ENCODE data around the gene NHSL2. TPM values are rescaled to one million over a fixed set of nuclear protein-coding genes. Genes with fewer than 3 reads are reported as not detected.

The NHSL2 gene
- total RNA-seq, 2 experiments from 2014 or later = 7.9 to 8.7 TPM

GRCh38 chrX:72069350-72070160 lies 158.9 kb downstream of the NHSL2 start:
- no peak for DNase-seq
- H3K4me3 Mint-ChIP-seq = no peak overlapping the region
- no peaks in the 10 kb centered on the region for H3K9me3 Mint-ChIP-seq
- H3K27ac Mint-ChIP-seq = no peak overlapping the region
- ChIA-PET CTCF (no interaction called here), POLR2A (interaction anchor here (1.2 kb wide), 1 partner anchor 36 kb away, joined by 3 read pairs; no protein-coding TSS in a partner anchor)
- peaks cover 17% of the 10 kb centered on the region for H3K4me1 Mint-ChIP-seq
- no peaks in the 10 kb centered on the region for H3K36me3 Mint-ChIP-seq (ENCODE audit: low read depth)
- peaks cover 50% of the 10 kb centered on the region for H3K27me3 Mint-ChIP-seq

GRCh38 chrX:72071213-72071612 lies 160.6 kb downstream of the NHSL2 start:
- no peak for DNase-seq
- no peak overlapping the region for H3K27ac Mint-ChIP-seq
- CTCF ChIA-PET = no interaction called here
- H3K27me3 Mint-ChIP-seq = peaks cover 42% of the 10 kb centered on the region
- no peaks in the 10 kb centered on the region for H3K36me3 Mint-ChIP-seq (ENCODE audit: low read depth)
- H3K9me3 Mint-ChIP-seq = no peaks in the 10 kb centered on the region
- H3K4me3 Mint-ChIP-seq = no peak overlapping the region
- peaks cover 5% of the 10 kb centered on the region for H3K4me1 Mint-ChIP-seq
- POLR2A ChIA-PET = interaction anchor here (1.3 kb wide), 1 partner anchor 10 kb away, joined by 3 read pairs; no protein-coding TSS in a partner anchor

- Mint-ChIP-seq H3K36me3 (ENCODE audit: low read depth) (no peaks in the 10 kb centered on the region), H3K4me1 (peaks cover 17% of the 10 kb centered on the region), H3K4me3 (no peak overlapping the region), H3K27me3 (peaks cover 24% of the 10 kb centered on the region), H3K27ac (no peak overlapping the region), H3K9me3 (no peaks in the 10 kb centered on the region)
- POLR2A ChIA-PET = no interaction called here
- CTCF ChIA-PET = no interaction called here
- no peak for DNase-seq
Measured at GRCh38 chrX:72073633-72074032, 163.0 kb downstream of the NHSL2 start.

- no peaks in the 10 kb centered on the region for H3K36me3 Mint-ChIP-seq (ENCODE audit: low read depth)
- POLR2A ChIA-PET = no interaction called here
- no peak overlapping the region for H3K4me3 Mint-ChIP-seq
- H3K4me1 Mint-ChIP-seq = peaks cover 19% of the 10 kb centered on the region
- peaks cover 3% of the 10 kb centered on the region for H3K27me3 Mint-ChIP-seq
- no peak for DNase-seq
- H3K9me3 Mint-ChIP-seq = no peaks in the 10 kb centered on the region
- CTCF ChIA-PET = no interaction called here
- no peak overlapping the region for H3K27ac Mint-ChIP-seq
Measured at GRCh38 chrX:72078411-72078810, 167.8 kb downstream of the NHSL2 start.

- ChIA-PET CTCF (no interaction called here), POLR2A (no interaction called here)
- Mint-ChIP-seq H3K9me3 (no peaks in the 10 kb centered on the region), H3K4me3 (no peak overlapping the region), H3K4me1 (peaks cover 19% of the 10 kb centered on the region), H3K27ac (no peak overlapping the region), H3K36me3 (ENCODE audit: low read depth) (no peaks in the 10 kb centered on the region), H3K27me3 (peaks cover 2% of the 10 kb centered on the region)
- no peak for DNase-seq
Measured at GRCh38 chrX:72079607-72080006, 169.0 kb downstream of the NHSL2 start.

- Mint-ChIP-seq H3K27ac (no peak overlapping the region), H3K4me3 (no peak overlapping the region), H3K4me1 (peaks cover 19% of the 10 kb centered on the region), H3K27me3 (peaks cover 2% of the 10 kb centered on the region), H3K9me3 (no peaks in the 10 kb centered on the region), H3K36me3 (ENCODE audit: low read depth) (no peaks in the 10 kb centered on the region)
- ChIA-PET POLR2A (no interaction called here), CTCF (no interaction called here)
- DNase-seq = no peak
Measured at GRCh38 chrX:72080150-72080549, 169.5 kb downstream of the NHSL2 start.

GRCh38 chrX:72080800-72081199 lies 170.2 kb downstream of the NHSL2 start:
- Mint-ChIP-seq H3K4me3 (no peak overlapping the region), H3K9me3 (no peaks in the 10 kb centered on the region), H3K27me3 (no peaks in the 10 kb centered on the region), H3K27ac (no peak overlapping the region), H3K4me1 (peaks cover 19% of the 10 kb centered on the region), H3K36me3 (ENCODE audit: low read depth) (no peaks in the 10 kb centered on the region)
- POLR2A ChIA-PET = no interaction called here
- DNase-seq = no peak
- CTCF ChIA-PET = no interaction called here

GRCh38 chrX:72081605-72082320 lies 171.1 kb downstream of the NHSL2 start:
- Mint-ChIP-seq H3K27ac (no peak overlapping the region), H3K4me1 (peaks cover 19% of the 10 kb centered on the region), H3K9me3 (no peaks in the 10 kb centered on the region), H3K36me3 (ENCODE audit: low read depth) (no peaks in the 10 kb centered on the region), H3K4me3 (no peak overlapping the region), H3K27me3 (no peaks in the 10 kb centered on the region)
- DNase-seq = no peak
- ChIA-PET CTCF (no interaction called here), POLR2A (no interaction called here)

- Mint-ChIP-seq H3K4me1 (peaks cover 10% of the 10 kb centered on the region), H3K27me3 (peaks cover 5% of the 10 kb centered on the region), H3K27ac (no peak overlapping the region), H3K4me3 (no peak overlapping the region), H3K9me3 (no peaks in the 10 kb centered on the region), H3K36me3 (ENCODE audit: low read depth) (no peaks in the 10 kb centered on the region)
- POLR2A ChIA-PET = no interaction called here
- no peak for DNase-seq
- CTCF ChIA-PET = no interaction called here
Measured at GRCh38 chrX:72083291-72083690, 172.6 kb downstream of the NHSL2 start.

- no peaks in the 10 kb centered on the region for H3K36me3 Mint-ChIP-seq (ENCODE audit: low read depth)
- H3K9me3 Mint-ChIP-seq = no peaks in the 10 kb centered on the region
- CTCF ChIA-PET = no interaction called here
- H3K27ac Mint-ChIP-seq = no peak overlapping the region
- DNase-seq = no peak
- H3K4me1 Mint-ChIP-seq = peaks cover 3% of the 10 kb centered on the region
- H3K4me3 Mint-ChIP-seq = no peak overlapping the region
- POLR2A ChIA-PET = no interaction called here
- peaks cover 5% of the 10 kb centered on the region for H3K27me3 Mint-ChIP-seq
Measured at GRCh38 chrX:72084114-72084513, 173.5 kb downstream of the NHSL2 start.

- ChIA-PET CTCF (no interaction called here), POLR2A (interaction anchor here (0.7 kb wide), 1 partner anchor 41 kb away, joined by 3 read pairs; no protein-coding TSS in a partner anchor)
- Mint-ChIP-seq H3K27ac (no peak overlapping the region), H3K36me3 (ENCODE audit: low read depth) (no peaks in the 10 kb centered on the region), H3K4me1 (no peaks in the 10 kb centered on the region), H3K9me3 (no peaks in the 10 kb centered on the region), H3K4me3 (no peak overlapping the region), H3K27me3 (peaks cover 9% of the 10 kb centered on the region)
- DNase-seq = no peak
Measured at GRCh38 chrX:72086995-72087394, 176.3 kb downstream of the NHSL2 start.

- ChIA-PET POLR2A (no interaction called here), CTCF (no interaction called here)
- Mint-ChIP-seq H3K4me3 (no peak overlapping the region), H3K4me1 (no peaks in the 10 kb centered on the region), H3K9me3 (no peaks in the 10 kb centered on the region), H3K27ac (no peak overlapping the region), H3K36me3 (ENCODE audit: low read depth) (no peaks in the 10 kb centered on the region), H3K27me3 (peaks cover 10% of the 10 kb centered on the region)
- DNase-seq = no peak
Measured at GRCh38 chrX:72088761-72089160, 178.1 kb downstream of the NHSL2 start.

- H3K27me3 Mint-ChIP-seq = peaks cover 10% of the 10 kb centered on the region
- peaks cover under 1% of the 10 kb centered on the region for H3K4me1 Mint-ChIP-seq
Measured at GRCh38 chrX:72089254-72089653, 178.6 kb downstream of the NHSL2 start.

More at GRCh38 chrX:72089254-72089653, 178.6 kb downstream of the NHSL2 start:
- ChIA-PET POLR2A (no interaction called here), CTCF (no interaction called here)
- H3K4me3 Mint-ChIP-seq = no peak overlapping the region
- H3K36me3 Mint-ChIP-seq (ENCODE audit: low read depth) = no peaks in the 10 kb centered on the region
- H3K9me3 Mint-ChIP-seq = no peaks in the 10 kb centered on the region
- no peak overlapping the region for H3K27ac Mint-ChIP-seq
- DNase-seq = no peak

Measured in activated CD4-positive, alpha-beta memory T cell treated with anti-CD3 and anti-CD28 coated beads, Interleukin-2, amount 10 ng/mL, durations not matched to agents 7 days and 5 days (primary cell).